Liver (tissue), 9 donors: ENCODE data around the gene UBD. TPM values are rescaled to one million over a fixed set of nuclear protein-coding genes. Genes with fewer than 3 reads are reported as not detected.

ENCODE experiments used
- DNase-seq: peaks from one replicate; pipeline ENCODE4 v3.0.0-alpha.2; 2017; ENCODE audit warnings: low spot score
- H3K27ac ChIP-seq, 2 donors: one replicate each; pipeline ENCODE4 v1.7.0; 2013; ENCODE audit warnings: inconsistent platforms in 2 of 2, low read length in 2 of 2, control low read depth in 1 of 2, low read depth in 1 of 2, mild to moderate bottlenecking in 1 of 2
- H3K27me3 ChIP-seq, 4 donors: one replicate each; pipeline versions ENCODE4 v1.6.1 to v1.7.0; 2013; ENCODE audit warnings: low read length in 3 of 4, inconsistent platforms in 1 of 4, mild to moderate bottlenecking in 1 of 4, moderate library complexity in 1 of 4; ENCODE audit not compliant: control insufficient read depth in 4 of 4, insufficient read depth in 4 of 4
- H3K36me3 ChIP-seq, 4 donors: one replicate each; pipeline versions ENCODE4 v1.6.1 to v1.7.0; 2013; ENCODE audit warnings: low read length in 3 of 4, mild to moderate bottlenecking in 3 of 4, low read depth in 1 of 4, moderate library complexity in 1 of 4; ENCODE audit not compliant: control insufficient read depth in 4 of 4, insufficient read depth in 3 of 4
- H3K4me1 ChIP-seq, 4 donors: one replicate each; pipeline versions ENCODE4 v1.6.1 to v1.7.0; 2013; ENCODE audit warnings: low read length in 3 of 4, mild to moderate bottlenecking in 3 of 4, moderate library complexity in 1 of 4; ENCODE audit not compliant: control insufficient read depth in 4 of 4, insufficient read depth in 4 of 4
- H3K4me3 ChIP-seq, 3 donors: one replicate each; pipeline versions ENCODE4 v1.6.1 to v1.7.0; 2013; ENCODE audit warnings: low read length in 3 of 3, control low read depth in 1 of 3, low read depth in 1 of 3, mild to moderate bottlenecking in 1 of 3
- H3K9ac ChIP-seq, 2 donors: one replicate each; pipeline ENCODE4 v1.7.0; 2013; ENCODE audit warnings: low read length in 2 of 2, mild to moderate bottlenecking in 2 of 2, moderate library complexity in 2 of 2, control low read depth in 1 of 2, low read depth in 1 of 2
- H3K9me3 ChIP-seq, 4 donors: one replicate each; pipeline versions ENCODE4 v1.6.1 to v1.7.0; 2013; ENCODE audit warnings: low read length in 3 of 4; ENCODE audit not compliant: control insufficient read depth in 4 of 4
- ATF3 ChIP-seq: IDR thresholded peaks from 2 replicates; pipeline ENCODE4 v1.6.1; 2016; ENCODE audit warnings: antibody characterized with exemption
- CTCF ChIP-seq: fragments of 150-350 bp; IDR thresholded peaks from 2 replicates; pipeline ENCODE4 v1.5.1; 2017; ENCODE audit warnings: improper control_type of control experiment, low read depth, low read length; ENCODE audit not compliant: missing input control
- EGR1 ChIP-seq, 2 donors: IDR thresholded peaks; 2 replicates each; pipeline ENCODE4 v1.6.1; 2016 to 2018; ENCODE audit warnings: antibody characterized with exemption in 2 of 2, low read depth in 2 of 2
- FOXA1 ChIP-seq: IDR thresholded peaks from 2 replicates; pipeline ENCODE4 v1.6.1; 2016; ENCODE audit warnings: antibody characterized with exemption
- FOXA2 ChIP-seq: IDR thresholded peaks from 2 replicates; pipeline ENCODE4 v1.6.1; 2016; ENCODE audit warnings: antibody characterized with exemption
- GABPA ChIP-seq, 2 donors: IDR thresholded peaks in 1 of 2; conservative IDR thresholded peaks in 1 of 2; 2 replicates each; pipeline ENCODE4 v1.6.1; 2016; ENCODE audit warnings: antibody characterized with exemption in 2 of 2, mild to moderate bottlenecking in 1 of 2, moderate library complexity in 1 of 2
- HNF4A ChIP-seq, 2 donors: conservative IDR thresholded peaks; 2 replicates each; pipeline ENCODE4 v1.6.1; 2016; ENCODE audit warnings: antibody characterized with exemption in 2 of 2, mild to moderate bottlenecking in 2 of 2
- JUND ChIP-seq, 2 donors: IDR thresholded peaks; 2 replicates each; pipeline ENCODE4 v1.6.1; 2016; ENCODE audit warnings: antibody characterized with exemption in 2 of 2
- MAX ChIP-seq: IDR thresholded peaks from 2 replicates; pipeline ENCODE4 v1.6.1; 2016; ENCODE audit warnings: antibody characterized with exemption
- RAD21 ChIP-seq, 2 donors: IDR thresholded peaks; 2 replicates each; pipeline ENCODE4 v1.6.1; 2016; ENCODE audit warnings: antibody characterized with exemption in 2 of 2, mild to moderate bottlenecking in 2 of 2
- REST ChIP-seq: IDR thresholded peaks from 2 replicates; pipeline ENCODE4 v1.6.1; 2016; ENCODE audit warnings: antibody characterized with exemption, mild to moderate bottlenecking
- RXRA ChIP-seq, 2 donors: IDR thresholded peaks; 2 replicates each; pipeline ENCODE4 v1.6.1; 2017 to 2018; ENCODE audit warnings: antibody characterized with exemption in 2 of 2, mild to moderate bottlenecking in 1 of 2
- SP1 ChIP-seq: IDR thresholded peaks from 2 replicates; pipeline ENCODE4 v1.6.1; 2018; ENCODE audit warnings: antibody characterized with exemption, mild to moderate bottlenecking
- TAF1 ChIP-seq: conservative IDR thresholded peaks from 2 replicates; pipeline ENCODE4 v1.6.1; 2016; ENCODE audit warnings: antibody characterized with exemption, mild to moderate bottlenecking
- YY1 ChIP-seq: IDR thresholded peaks from 2 replicates; pipeline ENCODE4 v1.6.1; 2016; ENCODE audit warnings: antibody characterized with exemption, mild to moderate bottlenecking
- ZBTB33 ChIP-seq: IDR thresholded peaks from 2 replicates; pipeline ENCODE4 v1.6.1; 2016; ENCODE audit warnings: antibody characterized with exemption
- WGBS: extraction: QIAGEN DNeasy Blood & Tissue Kit; methylation state at CpG from one replicate; pipeline ENCODE4 v1.1.7; 2013; 5-methylcytosine and 5-hydroxymethylcytosine counted together
- polyA plus RNA-seq, 2 donors: library from polyadenylated mRNA; stranded (reverse) in 1 of 2; unstranded in 1 of 2; fragments of 200-250 nt in 1 of 2; fragments of >200 nt in 1 of 2; fragmentation: Nextera tagmentation in 1 of 2; extraction: Ambion mirVana in 1 of 2; gene quantifications; one replicate each; pipeline versions ENCODE4 v1.2.1 to v1.2.3, GENCODE V29; 2013 to 2015
- total RNA-seq, 2 donors: library from RNA; depleted of rRNA; stranded (reverse); fragments of >200 nt; gene quantifications; one replicate each; pipeline ENCODE4 v1.2.3, GENCODE V29; 2014
- donor health status: healthy.
- donor health status: healthy.
- donor health status: healthy.
- donor health status: healthy.
- donor health status: healthy.

UBD gene
- total and polyA plus RNA-seq, 4 donors = 7.0 to 35.1 (median 28.1) TPM

- Histone ChIP-seq H3K9ac (no peak overlapping the region), H3K36me3 (no peaks in the 10 kb centered on the region), H3K9me3 (no peaks in the 10 kb centered on the region), H3K4me3 (no peak overlapping the region), H3K4me1 (no peaks in the 10 kb centered on the region), H3K27me3 (no peaks in the 10 kb centered on the region), H3K27ac (no peak overlapping the region)
- no peak for DNase-seq
- WGBS = 74% methylated on average over 7 of the region's 7 CpGs
- TF ChIP-seq RXRA (IDR thresholded peaks at IDR 0.05) (no peak), HNF4A (conservative IDR thresholded peaks at IDR 0.05) (no peak), EGR1 (IDR thresholded peaks at IDR 0.05; ENCODE audit: low read depth in 2 of 2) (no peak), FOXA2 (no peak), SP1 (no peak), GABPA (IDR thresholded peaks at IDR 0.05 in 1 of 2, conservative IDR thresholded peaks at IDR 0.05 in 1 of 2) (no peak), YY1 (no peak), ATF3 (no peak), ZBTB33 (no peak), JUND (IDR thresholded peaks at IDR 0.05) (no peak), RAD21 (IDR thresholded peaks at IDR 0.05) (no peak), TAF1 (no peak), MAX (no peak), CTCF (no peak)
These were observed 18.0 kb upstream of the UBD start for GRCh38 chr6:29577544-29577943.

- H3K9me3 ChIP-seq = no peaks in the 10 kb centered on the region
- no peak overlapping the region for H3K27ac ChIP-seq
- H3K4me1 ChIP-seq = no peaks in the 10 kb centered on the region
- DNase-seq = no peak
- H3K27me3 ChIP-seq = no peaks in the 10 kb centered on the region
- H3K4me3 ChIP-seq = no peak overlapping the region
- TF ChIP-seq REST (no peak), FOXA1 (no peak)
- H3K9ac ChIP-seq = no peak overlapping the region
- no peaks in the 10 kb centered on the region for H3K36me3 ChIP-seq
These were observed 16.5 kb upstream of the UBD start for GRCh38 chr6:29576056-29576455.
